ENCODE data around the gene TGFBR2. TPM values are rescaled to one million over a fixed set of nuclear protein-coding genes. Genes with fewer than 3 reads are reported as not detected.

The TGFBR2 gene
- total and polyA plus RNA-seq, 2 of the 13 experiments (the other 11 are each of a cell fraction or from before 2014, with no cell fraction given): 82.2 to 187 TPM

GRCh38 chr3:30606301-30607031, at the start of gene TGFBR2 (continued):
- no peak for TF ChIP-seq GPBP1L1 (CRISPR knock-in tag; IDR thresholded peaks at IDR 0.05)
- no peak for TF ChIP-seq ZNF333 (CRISPR knock-in tag; IDR thresholded peaks at IDR 0.05; ENCODE audit: borderline replicate concordance)
- no peak for TF ChIP-seq RFX3 (CRISPR knock-in tag; IDR thresholded peaks at IDR 0.05)
- peak; percentile 62; the same call in 1 of the 2 replicates for TF ChIP-seq ZBTB44 (CRISPR knock-in tag; IDR thresholded peaks at IDR 0.05)
- peak; percentile 74; the same call in 1 of the 2 replicates for TF ChIP-seq THAP7 (CRISPR knock-in tag; IDR thresholded peaks at IDR 0.05)
- no peak; the same call in 1 of the 2 replicates for TF ChIP-seq PAX8 (CRISPR knock-in tag; IDR thresholded peaks at IDR 0.05; ENCODE audit: borderline replicate concordance)
- TF ChIP-seq ZNF263 (CRISPR knock-in tag; IDR thresholded peaks at IDR 0.05): no peak
- TF ChIP-seq GLMP (CRISPR knock-in tag; IDR thresholded peaks at IDR 0.05; ENCODE audit: borderline replicate concordance): no peak
- TF ChIP-seq KLF9 (CRISPR knock-in tag; IDR thresholded peaks at IDR 0.05; ENCODE audit: low read depth): no peak
- TF ChIP-seq BHLHE40 (IDR thresholded peaks at IDR 0.05; ENCODE audit: low read length): peak; percentile 58
- TF ChIP-seq ZNF180 (CRISPR knock-in tag; IDR thresholded peaks at IDR 0.05; ENCODE audit: borderline replicate concordance, low read depth): no peak
- TF ChIP-seq FOXJ3 (CRISPR knock-in tag; IDR thresholded peaks at IDR 0.05; ENCODE audit: borderline replicate concordance): peak; percentile 80; the same call in 1 of the 2 replicates
- TF ChIP-seq ATF4 (CRISPR knock-in tag; IDR thresholded peaks at IDR 0.05): no peak; a peak in 1 of 4 replicates
- TF ChIP-seq ZNF660 (CRISPR knock-in tag; IDR thresholded peaks at IDR 0.05; ENCODE audit: borderline replicate concordance, low read depth): no peak
- TF ChIP-seq ZNF432 (CRISPR knock-in tag; IDR thresholded peaks at IDR 0.05; ENCODE audit: borderline replicate concordance): no peak
- TF ChIP-seq IKZF5 (CRISPR knock-in tag; IDR thresholded peaks at IDR 0.05): peak; percentile 79

Measured in HepG2 (cell line).